ENCODE data around the gene HAAO.
"Not testable (repeated sequence)": the region's sequence is repeated elsewhere in the genome, so short reads cannot be mapped to it uniquely, and the experiment has no call there.

HAAO gene

GRCh38 chr2:42792583-42793333, at the start of gene HAAO:
Gene HAAO (minus strand): TSS chr2:42792583. CDS start chr2:42792536, 47 bp downstream.
- DNase-seq (ENCODE audit: low read depth in 2 of 2) = no peak

- no peak for DNase-seq (ENCODE audit: low read depth in 2 of 2)
These were observed 49.0 kb upstream of the HAAO start for GRCh38 chr2:42841344-42841743.

- DNase-seq (ENCODE audit: low read depth in 2 of 2) = no peak
These were observed 48.4 kb upstream of the HAAO start for GRCh38 chr2:42840760-42841159.

GRCh38 chr2:42839809-42840501, 47.6 kb upstream of the HAAO start:
- no peak for DNase-seq (ENCODE audit: low read depth in 2 of 2)

GRCh38 chr2:42838133-42838532, 45.8 kb upstream of the HAAO start:
- DNase-seq (ENCODE audit: low read depth in 2 of 2) = no peak

- no peak for DNase-seq (ENCODE audit: low read depth in 2 of 2)
These were observed 43.4 kb upstream of the HAAO start for GRCh38 chr2:42835577-42836371.

GRCh38 chr2:42834161-42834560, 41.8 kb upstream of the HAAO start:
- no peak for DNase-seq (ENCODE audit: low read depth in 2 of 2)

- no peak for DNase-seq (ENCODE audit: low read depth in 2 of 2)
These were observed 39.9 kb upstream of the HAAO start for GRCh38 chr2:42832289-42832634.

GRCh38 chr2:42831575-42832288, 39.3 kb upstream of the HAAO start:
- DNase-seq (ENCODE audit: low read depth in 2 of 2) = not testable (repeated sequence)

- no peak for DNase-seq (ENCODE audit: low read depth in 2 of 2)
These were observed 38.7 kb upstream of the HAAO start for GRCh38 chr2:42830922-42831574.

GRCh38 chr2:42829671-42830440, 37.5 kb upstream of the HAAO start:
- no peak for DNase-seq (ENCODE audit: low read depth in 2 of 2)

- DNase-seq (ENCODE audit: low read depth in 2 of 2) = peak in 1 of 2 donors; percentile 38
These were observed 36.4 kb upstream of the HAAO start for GRCh38 chr2:42828487-42829425.

GRCh38 chr2:42827647-42828486, 35.5 kb upstream of the HAAO start:
- DNase-seq (ENCODE audit: low read depth in 2 of 2) = peak; percentile 55 to 72

GRCh38 chr2:42826231-42826630, 33.8 kb upstream of the HAAO start:
- no peak for DNase-seq (ENCODE audit: low read depth in 2 of 2)

- DNase-seq (ENCODE audit: low read depth in 2 of 2) = no peak
These were observed 32.0 kb upstream of the HAAO start for GRCh38 chr2:42824454-42824807.

- no peak for DNase-seq (ENCODE audit: low read depth in 2 of 2)
These were observed 31.5 kb upstream of the HAAO start for GRCh38 chr2:42823744-42824453.

- no peak for DNase-seq (ENCODE audit: low read depth in 2 of 2)
These were observed 26.8 kb upstream of the HAAO start for GRCh38 chr2:42819160-42819559.

GRCh38 chr2:42815726-42816125, 23.3 kb upstream of the HAAO start:
- no peak for DNase-seq (ENCODE audit: low read depth in 2 of 2)

Measured in stimulated activated CD8-positive, alpha-beta memory T cell treated with anti-CD3 and anti-CD28 coated beads, Interleukin-7, amount 100 ng/mL, for 1 hour (primary cell).